Measurements from ENCODE around the gene ATP7B.

ATP7B gene

DNA sequence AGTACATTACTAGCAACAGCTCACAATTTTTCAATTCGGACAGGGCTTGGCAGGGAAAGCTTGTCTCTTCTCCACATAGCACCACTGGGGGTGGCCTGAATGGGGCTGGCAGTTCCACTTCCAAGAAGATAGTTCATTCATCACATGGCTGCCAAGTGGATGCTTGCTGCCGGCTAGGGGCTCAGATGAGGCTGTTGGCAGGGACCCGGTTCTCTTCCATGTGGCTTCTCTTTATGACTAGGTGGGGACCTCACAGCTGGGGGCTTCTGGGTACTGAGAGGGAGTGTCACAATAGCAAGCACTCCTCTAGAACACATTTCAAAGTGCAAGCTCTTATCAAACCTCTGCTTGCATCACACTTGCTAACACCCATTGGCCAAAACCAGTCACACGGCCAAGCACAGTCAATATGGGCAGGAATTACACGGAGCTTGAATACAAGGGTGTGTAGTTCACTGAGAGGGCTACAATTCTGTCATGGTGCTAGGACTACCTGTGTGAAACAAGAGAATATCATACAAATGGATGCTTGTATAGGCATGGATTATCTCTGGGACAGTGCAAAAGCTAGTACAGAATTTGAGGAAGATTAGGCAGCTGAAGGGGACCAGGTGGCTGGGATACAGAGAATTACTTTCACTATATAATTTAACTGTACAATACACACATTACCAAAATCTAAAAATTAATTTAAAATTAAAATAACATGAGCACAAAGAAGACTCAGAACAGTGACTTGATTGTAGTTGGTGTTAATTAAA lies 32.3 kb downstream of the ATP7B start:
- no peak for DNase-seq (ENCODE audit: low read depth in 1 of 2, low spot score in 1 of 2)
- no peaks in the 10 kb centered on the region for H3K27me3 ChIP-seq (ENCODE audit: insufficient read depth, poor library complexity, severe bottlenecking)
- H3K27ac ChIP-seq (replicated peaks): no peak overlapping the region
- H3K4me3 ChIP-seq (replicated peaks; ENCODE audit: insufficient read depth, low read length): no peak overlapping the region
- TF ChIP-seq, protein P1, sequence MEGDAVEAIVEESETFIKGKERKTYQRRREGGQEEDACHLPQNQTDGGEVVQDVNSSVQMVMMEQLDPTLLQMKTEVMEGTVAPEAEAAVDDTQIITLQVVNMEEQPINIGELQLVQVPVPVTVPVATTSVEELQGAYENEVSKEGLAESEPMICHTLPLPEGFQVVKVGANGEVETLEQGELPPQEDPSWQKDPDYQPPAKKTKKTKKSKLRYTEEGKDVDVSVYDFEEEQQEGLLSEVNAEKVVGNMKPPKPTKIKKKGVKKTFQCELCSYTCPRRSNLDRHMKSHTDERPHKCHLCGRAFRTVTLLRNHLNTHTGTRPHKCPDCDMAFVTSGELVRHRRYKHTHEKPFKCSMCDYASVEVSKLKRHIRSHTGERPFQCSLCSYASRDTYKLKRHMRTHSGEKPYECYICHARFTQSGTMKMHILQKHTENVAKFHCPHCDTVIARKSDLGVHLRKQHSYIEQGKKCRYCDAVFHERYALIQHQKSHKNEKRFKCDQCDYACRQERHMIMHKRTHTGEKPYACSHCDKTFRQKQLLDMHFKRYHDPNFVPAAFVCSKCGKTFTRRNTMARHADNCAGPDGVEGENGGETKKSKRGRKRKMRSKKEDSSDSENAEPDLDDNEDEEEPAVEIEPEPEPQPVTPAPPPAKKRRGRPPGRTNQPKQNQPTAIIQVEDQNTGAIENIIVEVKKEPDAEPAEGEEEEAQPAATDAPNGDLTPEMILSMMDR (IDR thresholded peaks at IDR 0.05; ENCODE audit: insufficient read depth, low read length): no peak
- TF ChIP-seq SPI1 (IDR thresholded peaks at IDR 0.05; ENCODE audit: borderline replicate concordance, low read depth) (no peak), GABPA (IDR thresholded peaks at IDR 0.05; ENCODE audit: low read depth) (no peak)
- TF ChIP-seq, protein P2, sequence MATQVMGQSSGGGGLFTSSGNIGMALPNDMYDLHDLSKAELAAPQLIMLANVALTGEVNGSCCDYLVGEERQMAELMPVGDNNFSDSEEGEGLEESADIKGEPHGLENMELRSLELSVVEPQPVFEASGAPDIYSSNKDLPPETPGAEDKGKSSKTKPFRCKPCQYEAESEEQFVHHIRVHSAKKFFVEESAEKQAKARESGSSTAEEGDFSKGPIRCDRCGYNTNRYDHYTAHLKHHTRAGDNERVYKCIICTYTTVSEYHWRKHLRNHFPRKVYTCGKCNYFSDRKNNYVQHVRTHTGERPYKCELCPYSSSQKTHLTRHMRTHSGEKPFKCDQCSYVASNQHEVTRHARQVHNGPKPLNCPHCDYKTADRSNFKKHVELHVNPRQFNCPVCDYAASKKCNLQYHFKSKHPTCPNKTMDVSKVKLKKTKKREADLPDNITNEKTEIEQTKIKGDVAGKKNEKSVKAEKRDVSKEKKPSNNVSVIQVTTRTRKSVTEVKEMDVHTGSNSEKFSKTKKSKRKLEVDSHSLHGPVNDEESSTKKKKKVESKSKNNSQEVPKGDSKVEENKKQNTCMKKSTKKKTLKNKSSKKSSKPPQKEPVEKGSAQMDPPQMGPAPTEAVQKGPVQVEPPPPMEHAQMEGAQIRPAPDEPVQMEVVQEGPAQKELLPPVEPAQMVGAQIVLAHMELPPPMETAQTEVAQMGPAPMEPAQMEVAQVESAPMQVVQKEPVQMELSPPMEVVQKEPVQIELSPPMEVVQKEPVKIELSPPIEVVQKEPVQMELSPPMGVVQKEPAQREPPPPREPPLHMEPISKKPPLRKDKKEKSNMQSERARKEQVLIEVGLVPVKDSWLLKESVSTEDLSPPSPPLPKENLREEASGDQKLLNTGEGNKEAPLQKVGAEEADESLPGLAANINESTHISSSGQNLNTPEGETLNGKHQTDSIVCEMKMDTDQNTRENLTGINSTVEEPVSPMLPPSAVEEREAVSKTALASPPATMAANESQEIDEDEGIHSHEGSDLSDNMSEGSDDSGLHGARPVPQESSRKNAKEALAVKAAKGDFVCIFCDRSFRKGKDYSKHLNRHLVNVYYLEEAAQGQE (IDR thresholded peaks at IDR 0.05; ENCODE audit: insufficient replicate concordance, low read depth): no peak

DNA sequence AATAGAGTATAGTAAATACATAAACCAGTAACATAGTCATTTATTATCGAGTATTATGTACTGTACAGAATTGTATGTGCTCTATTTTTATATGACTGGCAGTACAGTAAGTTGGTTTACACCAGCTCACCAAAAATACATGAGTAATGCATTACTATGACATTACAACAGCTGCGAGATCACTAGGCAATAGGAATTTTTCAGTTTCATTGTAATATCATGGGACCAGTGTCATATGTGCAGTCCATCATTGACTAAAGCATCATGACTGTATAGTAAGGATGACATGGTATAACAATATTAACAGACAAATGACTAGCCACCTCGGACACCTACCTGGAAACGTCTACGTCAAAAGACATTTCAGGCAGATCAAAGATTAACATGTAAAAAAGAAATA lies 33.6 kb downstream of the ATP7B start:
- Histone ChIP-seq H3K4me3 (replicated peaks; ENCODE audit: insufficient read depth, low read length) (no peak overlapping the region), H3K27ac (replicated peaks) (no peak overlapping the region), H3K27me3 (ENCODE audit: insufficient read depth, poor library complexity, severe bottlenecking) (no peaks in the 10 kb centered on the region)
- no peak for DNase-seq (ENCODE audit: low read depth in 1 of 2, low spot score in 1 of 2)
- TF ChIP-seq, protein P1 (IDR thresholded peaks at IDR 0.05; ENCODE audit: insufficient read depth, low read length): no peak
- TF ChIP-seq SPI1 (IDR thresholded peaks at IDR 0.05; ENCODE audit: borderline replicate concordance, low read depth) (no peak), POLR2AphosphoS5 (IDR thresholded peaks at IDR 0.05; ENCODE audit: low read depth) (no peak), GABPA (IDR thresholded peaks at IDR 0.05; ENCODE audit: low read depth) (no peak)
- TF ChIP-seq, protein P2 (IDR thresholded peaks at IDR 0.05; ENCODE audit: insufficient replicate concordance, low read depth): no peak

DNA sequence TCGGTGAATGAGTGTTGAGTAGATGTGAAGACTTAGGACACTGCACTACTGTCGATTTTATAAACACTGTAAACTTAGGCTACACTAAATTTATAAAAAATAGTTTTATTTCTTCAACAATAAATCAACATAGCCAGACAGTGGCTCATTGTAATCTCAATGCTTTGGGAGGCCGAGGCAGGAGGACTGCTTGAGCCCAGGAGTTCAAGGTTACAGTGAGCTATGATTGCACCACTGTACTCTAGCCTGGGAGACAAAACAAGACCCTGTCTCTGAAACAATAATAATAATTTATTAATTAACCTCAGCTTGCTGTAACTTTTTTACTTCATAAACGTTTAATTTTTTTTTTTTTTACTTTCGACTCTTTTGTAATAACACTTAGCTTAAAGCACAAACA lies 34.4 kb downstream of the ATP7B start:
- TF ChIP-seq GABPA (IDR thresholded peaks at IDR 0.05; ENCODE audit: low read depth): no peak
- TF ChIP-seq, protein P2 (IDR thresholded peaks at IDR 0.05; ENCODE audit: insufficient replicate concordance, low read depth): no peak
- TF ChIP-seq, protein P1 (IDR thresholded peaks at IDR 0.05; ENCODE audit: insufficient read depth, low read length): no peak
- Histone ChIP-seq H3K4me3 (replicated peaks; ENCODE audit: insufficient read depth, low read length) (no peak overlapping the region), H3K27me3 (ENCODE audit: insufficient read depth, poor library complexity, severe bottlenecking) (no peaks in the 10 kb centered on the region), H3K27ac (replicated peaks) (no peak overlapping the region)
- no peak for DNase-seq (ENCODE audit: low read depth in 1 of 2, low spot score in 1 of 2)
